A673 (cell line): Measurements from ENCODE around the gene GLTP.

Experiments
- EZH2 ChIP-seq: fragments of 200-600 bp; sonication (generic); IDR thresholded peaks from 2 replicates; pipeline ENCODE4 v1.6.1; 2017; ENCODE audit warnings: borderline replicate concordance, low read depth, mild to moderate bottlenecking, mixed read lengths, antibody characterized with exemption, low read length; ENCODE audit not compliant: poor library complexity, severe bottlenecking
- TF ChIP-seq, protein P1 (sequence below): fragments of 300-800, 200-600 bp; sonication (generic); conservative IDR thresholded peaks from 2 replicates; pipeline ENCODE4 v1.5.1; 2017; ENCODE audit warnings: low read depth, mild to moderate bottlenecking, antibody characterized with exemption, low read length, moderate library complexity, mixed read lengths

GRCh38 chr12:109818253-109818652 lies 62.1 kb downstream of the GLTP start:
- TF ChIP-seq, protein P1, sequence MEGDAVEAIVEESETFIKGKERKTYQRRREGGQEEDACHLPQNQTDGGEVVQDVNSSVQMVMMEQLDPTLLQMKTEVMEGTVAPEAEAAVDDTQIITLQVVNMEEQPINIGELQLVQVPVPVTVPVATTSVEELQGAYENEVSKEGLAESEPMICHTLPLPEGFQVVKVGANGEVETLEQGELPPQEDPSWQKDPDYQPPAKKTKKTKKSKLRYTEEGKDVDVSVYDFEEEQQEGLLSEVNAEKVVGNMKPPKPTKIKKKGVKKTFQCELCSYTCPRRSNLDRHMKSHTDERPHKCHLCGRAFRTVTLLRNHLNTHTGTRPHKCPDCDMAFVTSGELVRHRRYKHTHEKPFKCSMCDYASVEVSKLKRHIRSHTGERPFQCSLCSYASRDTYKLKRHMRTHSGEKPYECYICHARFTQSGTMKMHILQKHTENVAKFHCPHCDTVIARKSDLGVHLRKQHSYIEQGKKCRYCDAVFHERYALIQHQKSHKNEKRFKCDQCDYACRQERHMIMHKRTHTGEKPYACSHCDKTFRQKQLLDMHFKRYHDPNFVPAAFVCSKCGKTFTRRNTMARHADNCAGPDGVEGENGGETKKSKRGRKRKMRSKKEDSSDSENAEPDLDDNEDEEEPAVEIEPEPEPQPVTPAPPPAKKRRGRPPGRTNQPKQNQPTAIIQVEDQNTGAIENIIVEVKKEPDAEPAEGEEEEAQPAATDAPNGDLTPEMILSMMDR: no peak
- no peak for TF ChIP-seq EZH2
